HepG2 (cell line): ENCODE results near the gene JPT2.

Source experiments
- ELF4 ChIP-seq: sonication (generic); formaldehyde crosslinking; IDR thresholded peaks from 2 replicates; pipeline ENCODE4 v1.5.0; 2020; ENCODE audit warnings: missing genetic modification reagents, mild to moderate bottlenecking, moderate library complexity, borderline replicate concordance
- KDM1A ChIP-seq: IDR thresholded peaks from 2 replicates; pipeline ENCODE4 v1.6.1; 2016; ENCODE audit warnings: missing compliant biosample characterization
- TF ChIP-seq, protein P1 (sequence below): sonication (generic); formaldehyde crosslinking; IDR thresholded peaks from 2 replicates; pipeline ENCODE4 v1.4.0; 2020; ENCODE audit warnings: mild to moderate bottlenecking, missing genetic modification reagents
- TF ChIP-seq, protein P2 (sequence below): sonication (generic); formaldehyde crosslinking; IDR thresholded peaks from 2 replicates; pipeline ENCODE4 v1.4.0; 2020; ENCODE audit warnings: missing genetic modification reagents

DNA sequence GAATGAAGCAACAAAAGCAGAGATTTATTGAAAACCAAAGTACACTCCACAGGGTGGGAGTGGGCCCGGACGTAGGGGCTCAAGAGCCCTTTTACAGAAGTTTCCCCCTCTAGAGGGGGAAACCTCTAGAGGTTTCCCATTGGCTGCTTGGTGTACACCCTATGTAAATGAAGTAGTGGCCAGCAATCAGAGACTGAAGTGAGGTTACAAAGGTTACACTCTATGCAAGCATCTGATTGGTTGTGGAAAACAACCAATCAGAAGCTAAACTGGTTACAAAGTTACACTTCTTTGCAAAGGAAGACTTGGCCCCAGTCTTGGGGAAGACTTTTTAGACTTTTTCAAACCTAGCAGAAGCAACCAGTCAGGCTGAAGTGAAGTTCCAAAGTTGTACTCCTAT is 38.8 kb upstream of the JPT2 start:
- TF ChIP-seq KDM1A (CRISPR knock-in tag) (no peak), ELF4 (no peak)
- TF ChIP-seq, protein P1, sequence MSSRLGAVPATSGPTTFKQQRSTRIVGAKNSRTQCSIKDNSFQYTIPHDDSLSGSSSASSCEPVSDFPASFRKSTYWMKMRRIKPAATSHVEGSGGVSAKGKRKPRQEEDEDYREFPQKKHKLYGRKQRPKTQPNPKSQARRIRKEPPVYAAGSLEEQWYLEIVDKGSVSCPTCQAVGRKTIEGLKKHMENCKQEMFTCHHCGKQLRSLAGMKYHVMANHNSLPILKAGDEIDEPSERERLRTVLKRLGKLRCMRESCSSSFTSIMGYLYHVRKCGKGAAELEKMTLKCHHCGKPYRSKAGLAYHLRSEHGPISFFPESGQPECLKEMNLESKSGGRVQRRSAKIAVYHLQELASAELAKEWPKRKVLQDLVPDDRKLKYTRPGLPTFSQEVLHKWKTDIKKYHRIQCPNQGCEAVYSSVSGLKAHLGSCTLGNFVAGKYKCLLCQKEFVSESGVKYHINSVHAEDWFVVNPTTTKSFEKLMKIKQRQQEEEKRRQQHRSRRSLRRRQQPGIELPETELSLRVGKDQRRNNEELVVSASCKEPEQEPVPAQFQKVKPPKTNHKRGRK (CRISPR knock-in tag), result no peak
- TF ChIP-seq, protein P2, sequence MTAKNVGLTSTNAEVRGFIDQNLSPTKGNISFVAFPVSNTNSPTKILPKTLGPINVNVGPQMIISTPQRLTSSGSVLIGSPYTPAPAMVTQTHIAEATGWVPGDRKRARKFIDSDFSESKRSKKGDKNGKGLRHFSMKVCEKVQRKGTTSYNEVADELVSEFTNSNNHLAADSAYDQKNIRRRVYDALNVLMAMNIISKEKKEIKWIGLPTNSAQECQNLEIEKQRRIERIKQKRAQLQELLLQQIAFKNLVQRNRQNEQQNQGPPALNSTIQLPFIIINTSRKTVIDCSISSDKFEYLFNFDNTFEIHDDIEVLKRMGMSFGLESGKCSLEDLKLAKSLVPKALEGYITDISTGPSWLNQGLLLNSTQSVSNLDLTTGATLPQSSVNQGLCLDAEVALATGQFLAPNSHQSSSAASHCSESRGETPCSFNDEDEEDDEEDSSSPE (CRISPR knock-in tag), result no peak
